GM12801 (cell line): Measurements from ENCODE around the gene STK10.

Experiments used
- TF ChIP-seq, protein P1 (sequence below): IDR thresholded peaks from one replicate; pipeline ENCODE4 v1.5.1; 2011; ENCODE audit warnings: control low read depth; ENCODE audit not compliant: insufficient read length; ENCODE audit errors: extremely low read depth

Gene STK10

DNA sequence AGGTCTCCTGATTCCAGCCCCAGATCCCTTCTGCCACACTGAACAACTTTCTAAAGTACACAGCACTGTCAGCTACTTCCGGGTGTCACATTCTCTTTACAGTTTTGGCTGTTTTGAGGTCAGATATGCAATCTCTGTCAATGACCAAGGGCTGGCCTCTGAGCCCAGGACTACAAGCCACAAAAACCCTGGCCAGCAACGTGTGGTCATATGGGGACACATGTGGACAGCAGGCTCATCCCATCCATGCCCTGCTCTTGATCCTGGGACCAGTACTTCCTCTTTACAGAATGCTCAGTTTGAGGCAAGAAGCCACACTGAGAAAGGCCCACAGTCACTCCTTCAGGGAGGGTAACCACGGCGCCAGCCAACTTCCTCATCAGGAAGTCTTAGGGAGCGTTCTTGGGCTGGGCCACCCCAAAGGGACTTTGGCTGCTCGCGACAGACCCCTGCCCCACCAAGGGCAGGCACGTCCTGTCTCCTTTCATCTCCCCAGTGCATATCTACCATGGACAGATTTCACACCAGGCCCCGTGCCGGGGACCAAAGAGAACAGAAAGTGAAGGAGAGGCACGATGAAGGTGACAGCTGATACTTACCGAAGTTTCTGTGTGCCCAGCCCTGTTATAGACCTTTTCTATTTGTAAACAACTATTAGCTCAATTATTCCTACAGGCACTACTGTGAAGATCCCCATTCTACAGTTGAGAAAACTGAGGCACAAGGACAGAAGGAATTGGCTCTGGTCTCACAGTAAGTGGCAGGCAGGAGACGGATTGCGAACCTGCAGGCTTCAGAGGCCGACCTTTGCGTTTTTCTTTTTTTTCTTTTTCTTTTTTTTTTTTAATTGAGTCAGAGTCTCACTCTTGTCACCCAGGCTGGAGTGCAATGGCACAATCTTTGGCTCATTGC is 37.3 kb downstream of the STK10 start:
- TF ChIP-seq, protein P1, sequence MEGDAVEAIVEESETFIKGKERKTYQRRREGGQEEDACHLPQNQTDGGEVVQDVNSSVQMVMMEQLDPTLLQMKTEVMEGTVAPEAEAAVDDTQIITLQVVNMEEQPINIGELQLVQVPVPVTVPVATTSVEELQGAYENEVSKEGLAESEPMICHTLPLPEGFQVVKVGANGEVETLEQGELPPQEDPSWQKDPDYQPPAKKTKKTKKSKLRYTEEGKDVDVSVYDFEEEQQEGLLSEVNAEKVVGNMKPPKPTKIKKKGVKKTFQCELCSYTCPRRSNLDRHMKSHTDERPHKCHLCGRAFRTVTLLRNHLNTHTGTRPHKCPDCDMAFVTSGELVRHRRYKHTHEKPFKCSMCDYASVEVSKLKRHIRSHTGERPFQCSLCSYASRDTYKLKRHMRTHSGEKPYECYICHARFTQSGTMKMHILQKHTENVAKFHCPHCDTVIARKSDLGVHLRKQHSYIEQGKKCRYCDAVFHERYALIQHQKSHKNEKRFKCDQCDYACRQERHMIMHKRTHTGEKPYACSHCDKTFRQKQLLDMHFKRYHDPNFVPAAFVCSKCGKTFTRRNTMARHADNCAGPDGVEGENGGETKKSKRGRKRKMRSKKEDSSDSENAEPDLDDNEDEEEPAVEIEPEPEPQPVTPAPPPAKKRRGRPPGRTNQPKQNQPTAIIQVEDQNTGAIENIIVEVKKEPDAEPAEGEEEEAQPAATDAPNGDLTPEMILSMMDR, result no peak

DNA sequence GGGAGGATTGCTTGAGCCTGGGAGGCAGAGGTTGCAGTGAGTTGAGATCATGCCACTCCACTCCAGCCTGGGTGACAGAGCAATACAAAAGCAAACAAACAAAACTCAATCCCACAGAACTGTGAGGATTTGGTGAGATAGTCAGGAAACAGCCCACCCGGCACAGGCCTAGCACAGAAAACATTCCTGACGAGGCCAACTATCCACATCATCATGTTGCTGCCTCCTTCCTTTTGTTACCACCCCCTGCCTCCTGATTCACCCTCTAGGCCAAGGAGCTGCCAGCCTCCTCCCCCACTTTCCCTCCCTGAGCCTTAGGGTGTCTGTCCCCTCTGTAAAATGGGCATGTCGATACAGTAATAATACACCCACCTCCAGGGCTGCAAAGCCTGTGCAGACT is 39.0 kb downstream of the STK10 start:
- TF ChIP-seq, protein P1, result no peak

DNA sequence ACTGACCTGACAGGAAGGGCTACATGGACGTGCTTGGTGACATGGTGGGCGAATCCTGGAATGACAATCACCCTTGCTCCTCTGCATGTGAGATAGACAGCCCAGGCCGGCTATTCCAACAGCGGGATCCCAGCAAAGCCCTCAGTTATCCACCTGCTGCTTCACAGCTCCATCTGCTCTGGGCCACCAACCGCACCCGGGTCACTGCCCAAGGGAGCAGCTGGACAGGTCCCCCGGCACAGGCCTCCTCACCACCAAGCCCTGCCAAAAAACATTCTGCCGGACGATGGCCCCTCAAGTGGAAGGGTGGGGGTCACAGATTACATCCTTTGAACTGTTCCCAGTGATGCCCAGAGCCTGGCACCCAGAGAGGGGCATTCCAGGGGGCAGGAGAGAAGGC is 39.6 kb downstream of the STK10 start:
- TF ChIP-seq, protein P1, result no peak

DNA sequence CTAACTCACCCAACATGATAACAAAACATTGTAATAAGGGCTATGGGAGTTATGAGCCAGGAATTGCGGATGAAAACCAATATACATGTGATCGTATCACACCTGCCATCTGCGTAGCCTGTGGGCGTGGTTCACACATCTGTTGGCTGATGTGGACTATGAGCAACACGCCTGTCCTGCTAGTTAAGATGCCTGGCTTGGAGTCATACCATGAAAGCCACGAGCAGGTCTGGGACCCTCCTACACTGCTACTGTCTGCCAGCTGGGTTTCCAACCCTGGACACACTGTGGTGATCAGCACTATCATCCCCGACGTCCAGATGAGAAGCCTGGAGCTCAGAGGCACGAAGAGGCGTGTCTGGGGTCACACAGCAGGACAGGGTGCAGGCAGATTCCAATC is 40.2 kb downstream of the STK10 start:
- TF ChIP-seq, protein P1, result no peak

DNA sequence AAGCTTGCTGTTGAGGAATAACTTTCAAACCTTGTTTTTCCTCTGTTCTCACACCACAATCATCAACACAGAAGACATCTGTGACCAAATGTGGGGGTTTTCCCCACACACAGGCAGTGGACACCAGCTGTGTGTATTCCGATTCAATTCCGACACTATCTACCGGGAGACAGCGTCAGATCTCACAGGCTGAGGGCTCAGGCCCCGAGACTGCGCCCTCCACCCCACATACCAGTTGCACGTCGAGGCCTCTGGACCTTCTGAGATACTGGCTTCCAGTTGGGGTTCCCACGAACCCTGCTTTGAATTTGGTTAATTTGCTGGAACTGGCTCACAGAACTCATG is 41.3 kb downstream of the STK10 start:
- TF ChIP-seq, protein P1, result no peak

DNA sequence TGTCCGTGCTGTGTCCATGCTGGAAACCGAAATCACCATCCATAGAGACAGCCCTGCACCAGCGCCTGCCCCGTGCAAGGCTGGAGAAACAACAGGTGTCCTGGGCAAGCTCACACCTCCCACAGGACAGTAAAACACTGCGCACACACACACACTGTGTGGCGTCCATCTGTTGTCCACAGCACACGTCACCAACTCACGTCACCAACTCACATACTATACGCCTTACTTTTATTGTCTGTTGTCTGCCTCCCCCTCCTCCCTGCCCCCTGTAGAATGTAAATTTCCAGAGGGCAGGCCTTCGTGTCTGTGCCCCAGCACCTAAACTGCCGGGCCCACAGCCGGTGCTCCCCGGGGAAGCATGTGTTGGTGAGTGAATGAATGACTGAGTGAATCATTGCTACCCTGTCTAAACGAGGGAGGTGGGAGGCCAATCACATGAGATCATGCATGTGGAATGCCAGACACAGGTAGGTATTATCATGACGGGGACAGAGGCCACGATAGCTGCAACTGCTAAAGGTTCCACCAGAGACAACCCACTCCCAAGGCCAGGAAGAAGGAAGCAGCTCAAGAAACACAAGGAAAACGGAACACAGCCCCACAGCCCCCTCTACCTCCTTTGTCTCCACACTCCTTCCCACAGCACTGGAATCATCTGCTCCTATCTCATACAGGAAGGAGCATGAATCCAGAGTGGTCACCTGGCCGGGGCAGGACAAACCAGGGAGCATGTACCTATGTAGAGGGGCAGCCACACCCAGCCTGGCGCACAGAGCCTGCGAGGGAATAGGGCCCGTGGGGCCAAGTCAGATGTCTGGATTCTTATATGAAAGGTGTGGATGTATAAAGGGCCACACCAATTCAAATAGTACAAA is 41.9 kb downstream of the STK10 start:
- TF ChIP-seq, protein P1, result no peak

DNA sequence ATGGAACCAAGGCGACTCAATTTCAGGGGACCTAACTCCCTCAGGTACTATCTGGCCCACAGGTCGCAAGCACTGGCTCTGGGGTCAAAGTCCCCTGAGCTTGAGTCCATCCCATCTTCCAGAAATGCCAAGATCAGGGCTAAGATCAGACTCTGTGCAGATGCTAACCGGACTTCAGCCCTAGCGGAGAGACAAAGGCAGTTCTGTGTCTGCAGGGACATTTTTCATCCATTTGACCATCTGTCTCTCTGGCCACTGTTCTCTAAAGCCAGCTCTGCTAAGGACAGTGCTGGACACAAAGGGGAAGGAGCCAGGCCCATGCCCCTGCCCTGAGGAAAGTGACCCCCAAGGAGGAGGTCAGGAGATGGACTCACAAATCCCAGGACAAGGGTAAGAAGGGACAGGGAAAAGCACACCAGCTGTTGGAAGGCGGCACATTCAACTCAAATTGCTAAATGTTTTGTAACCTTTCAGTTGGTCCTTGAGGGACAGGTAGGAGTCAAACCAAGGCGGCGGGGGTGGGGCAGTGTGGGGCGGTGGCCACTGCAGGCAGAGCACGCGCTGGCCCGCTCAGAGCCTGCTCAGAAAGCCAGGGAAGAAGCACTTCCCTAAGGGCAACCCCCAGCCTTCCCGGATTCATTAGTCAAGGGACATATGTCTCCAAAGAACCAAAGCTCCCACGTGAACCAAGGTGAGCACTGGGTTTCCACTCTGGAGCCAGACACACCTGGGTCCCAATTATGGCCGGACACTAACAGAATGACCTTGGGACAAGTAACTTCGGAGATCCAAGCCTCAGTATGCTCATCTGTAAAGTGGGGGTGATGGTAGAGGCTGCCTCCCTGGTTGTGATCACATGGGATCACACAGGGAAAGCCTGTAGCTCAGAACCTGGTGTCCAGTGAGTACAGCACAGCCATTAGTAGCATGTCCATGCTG is 42.8 kb downstream of the STK10 start:
- TF ChIP-seq, protein P1, result no peak
